ENCODE results near the gene SUN2. TPM values are rescaled to one million over a fixed set of nuclear protein-coding genes. Genes with fewer than 3 reads are reported as not detected.

The SUN2 gene
- total and polyA plus RNA-seq, 2 of the 13 experiments (the other 11 are each of a cell fraction or from before 2014, with no cell fraction given): 45.6 to 56.6 TPM

DNA sequence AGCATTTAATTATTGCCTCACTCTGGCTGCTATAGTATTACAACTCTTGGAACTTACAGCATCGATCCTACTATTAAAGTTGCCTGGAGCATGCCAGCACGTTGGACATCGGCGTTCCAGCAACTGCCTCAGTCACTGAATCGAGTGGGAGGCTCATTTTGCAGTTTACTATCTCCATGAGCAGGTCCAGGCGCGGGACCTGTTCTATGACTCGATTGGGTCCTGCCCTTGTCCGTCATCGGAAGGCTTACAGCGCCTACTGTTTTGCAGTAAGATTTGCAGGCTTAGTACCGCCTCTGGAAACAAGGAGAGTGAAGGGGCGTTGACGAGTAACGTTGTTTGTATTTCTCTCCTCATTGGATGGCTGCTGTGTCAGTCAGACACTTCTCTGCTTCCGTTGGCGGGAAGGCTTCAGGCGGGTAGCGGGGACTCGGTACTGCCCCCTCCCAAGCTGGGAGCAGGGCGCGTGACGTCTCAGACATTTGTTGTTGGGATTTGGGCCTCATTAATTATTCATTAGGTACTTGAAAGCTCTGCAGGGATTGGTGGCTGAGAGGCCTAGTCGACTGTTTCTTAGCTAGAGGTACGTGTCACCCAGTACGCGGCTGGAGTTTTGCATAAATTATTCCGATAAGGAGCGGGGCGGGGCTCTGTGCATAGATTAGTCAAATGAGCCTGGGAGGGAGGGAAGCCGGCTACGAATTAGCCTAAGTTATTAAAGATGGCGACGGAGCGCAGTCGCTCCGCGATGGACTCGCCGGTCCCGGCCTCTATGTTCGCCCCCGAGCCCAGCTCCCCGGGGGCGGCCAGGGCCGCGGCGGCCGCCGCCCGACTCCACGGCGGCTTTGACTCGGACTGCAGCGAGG lies 50.3 kb downstream of the SUN2 start, which contains the start of gene GTPBP1 (continued):
- TF ChIP-seq, protein P1, sequence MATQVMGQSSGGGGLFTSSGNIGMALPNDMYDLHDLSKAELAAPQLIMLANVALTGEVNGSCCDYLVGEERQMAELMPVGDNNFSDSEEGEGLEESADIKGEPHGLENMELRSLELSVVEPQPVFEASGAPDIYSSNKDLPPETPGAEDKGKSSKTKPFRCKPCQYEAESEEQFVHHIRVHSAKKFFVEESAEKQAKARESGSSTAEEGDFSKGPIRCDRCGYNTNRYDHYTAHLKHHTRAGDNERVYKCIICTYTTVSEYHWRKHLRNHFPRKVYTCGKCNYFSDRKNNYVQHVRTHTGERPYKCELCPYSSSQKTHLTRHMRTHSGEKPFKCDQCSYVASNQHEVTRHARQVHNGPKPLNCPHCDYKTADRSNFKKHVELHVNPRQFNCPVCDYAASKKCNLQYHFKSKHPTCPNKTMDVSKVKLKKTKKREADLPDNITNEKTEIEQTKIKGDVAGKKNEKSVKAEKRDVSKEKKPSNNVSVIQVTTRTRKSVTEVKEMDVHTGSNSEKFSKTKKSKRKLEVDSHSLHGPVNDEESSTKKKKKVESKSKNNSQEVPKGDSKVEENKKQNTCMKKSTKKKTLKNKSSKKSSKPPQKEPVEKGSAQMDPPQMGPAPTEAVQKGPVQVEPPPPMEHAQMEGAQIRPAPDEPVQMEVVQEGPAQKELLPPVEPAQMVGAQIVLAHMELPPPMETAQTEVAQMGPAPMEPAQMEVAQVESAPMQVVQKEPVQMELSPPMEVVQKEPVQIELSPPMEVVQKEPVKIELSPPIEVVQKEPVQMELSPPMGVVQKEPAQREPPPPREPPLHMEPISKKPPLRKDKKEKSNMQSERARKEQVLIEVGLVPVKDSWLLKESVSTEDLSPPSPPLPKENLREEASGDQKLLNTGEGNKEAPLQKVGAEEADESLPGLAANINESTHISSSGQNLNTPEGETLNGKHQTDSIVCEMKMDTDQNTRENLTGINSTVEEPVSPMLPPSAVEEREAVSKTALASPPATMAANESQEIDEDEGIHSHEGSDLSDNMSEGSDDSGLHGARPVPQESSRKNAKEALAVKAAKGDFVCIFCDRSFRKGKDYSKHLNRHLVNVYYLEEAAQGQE (IDR thresholded peaks at IDR 0.05; ENCODE audit: borderline replicate concordance in 1 of 2, low read depth in 1 of 2, low read length in 2 of 2): peak in 1 of 2 experiments; percentile 47; a peak in 1 of 4 replicates
- no peak for TF ChIP-seq ZFP41 (CRISPR knock-in tag; IDR thresholded peaks at IDR 0.05; ENCODE audit: borderline replicate concordance)
- TF ChIP-seq, protein P2, sequence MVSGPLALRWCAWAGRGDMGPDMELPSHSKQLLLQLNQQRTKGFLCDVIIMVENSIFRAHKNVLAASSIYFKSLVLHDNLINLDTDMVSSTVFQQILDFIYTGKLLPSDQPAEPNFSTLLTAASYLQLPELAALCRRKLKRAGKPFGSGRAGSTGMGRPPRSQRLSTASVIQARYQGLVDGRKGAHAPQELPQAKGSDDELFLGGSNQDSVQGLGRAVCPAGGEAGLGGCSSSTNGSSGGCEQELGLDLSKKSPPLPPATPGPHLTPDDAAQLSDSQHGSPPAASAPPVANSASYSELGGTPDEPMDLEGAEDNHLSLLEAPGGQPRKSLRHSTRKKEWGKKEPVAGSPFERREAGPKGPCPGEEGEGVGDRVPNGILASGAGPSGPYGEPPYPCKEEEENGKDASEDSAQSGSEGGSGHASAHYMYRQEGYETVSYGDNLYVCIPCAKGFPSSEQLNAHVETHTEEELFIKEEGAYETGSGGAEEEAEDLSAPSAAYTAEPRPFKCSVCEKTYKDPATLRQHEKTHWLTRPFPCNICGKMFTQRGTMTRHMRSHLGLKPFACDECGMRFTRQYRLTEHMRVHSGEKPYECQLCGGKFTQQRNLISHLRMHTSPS (CRISPR knock-in tag; IDR thresholded peaks at IDR 0.05; ENCODE audit: low read depth): no peak
- TF ChIP-seq, protein P3, sequence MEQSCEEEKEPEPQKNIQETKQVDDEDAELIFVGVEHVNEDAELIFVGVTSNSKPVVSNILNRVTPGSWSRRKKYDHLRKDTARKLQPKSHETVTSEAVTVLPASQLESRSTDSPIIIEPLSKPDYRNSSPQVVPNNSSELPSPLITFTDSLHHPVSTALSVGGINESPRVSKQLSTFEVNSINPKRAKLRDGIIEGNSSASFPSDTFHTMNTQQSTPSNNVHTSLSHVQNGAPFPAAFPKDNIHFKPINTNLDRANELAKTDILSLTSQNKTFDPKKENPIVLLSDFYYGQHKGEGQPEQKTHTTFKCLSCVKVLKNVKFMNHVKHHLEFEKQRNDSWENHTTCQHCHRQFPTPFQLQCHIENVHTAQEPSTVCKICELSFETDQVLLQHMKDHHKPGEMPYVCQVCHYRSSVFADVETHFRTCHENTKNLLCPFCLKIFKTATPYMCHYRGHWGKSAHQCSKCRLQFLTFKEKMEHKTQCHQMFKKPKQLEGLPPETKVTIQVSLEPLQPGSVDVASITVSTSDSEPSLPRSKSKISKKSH (CRISPR knock-in tag; IDR thresholded peaks at IDR 0.05; ENCODE audit: borderline replicate concordance): no peak; the same call in 1 of the 2 replicates
- no peak for TF ChIP-seq ZNF460 (CRISPR knock-in tag; IDR thresholded peaks at IDR 0.05; ENCODE audit: borderline replicate concordance)
- no peak for TF ChIP-seq CBX2 (IDR thresholded peaks at IDR 0.05; ENCODE audit: low read depth, low read length)
- TF ChIP-seq CBX2 (CRISPR knock-in tag; IDR thresholded peaks at IDR 0.05; ENCODE audit: low read depth): no peak
- no peak for TF ChIP-seq IKZF1 (IDR thresholded peaks at IDR 0.05)
- TF ChIP-seq, protein P4, sequence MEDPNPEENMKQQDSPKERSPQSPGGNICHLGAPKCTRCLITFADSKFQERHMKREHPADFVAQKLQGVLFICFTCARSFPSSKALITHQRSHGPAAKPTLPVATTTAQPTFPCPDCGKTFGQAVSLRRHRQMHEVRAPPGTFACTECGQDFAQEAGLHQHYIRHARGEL (CRISPR knock-in tag; IDR thresholded peaks at IDR 0.05): no peak
- TF ChIP-seq POLR2A (IDR thresholded peaks at IDR 0.05; ENCODE audit: insufficient read depth in 1 of 2, low read depth in 2 of 2, low read length in 2 of 2): peak; percentile 76 to 87
- TF ChIP-seq, protein P5, sequence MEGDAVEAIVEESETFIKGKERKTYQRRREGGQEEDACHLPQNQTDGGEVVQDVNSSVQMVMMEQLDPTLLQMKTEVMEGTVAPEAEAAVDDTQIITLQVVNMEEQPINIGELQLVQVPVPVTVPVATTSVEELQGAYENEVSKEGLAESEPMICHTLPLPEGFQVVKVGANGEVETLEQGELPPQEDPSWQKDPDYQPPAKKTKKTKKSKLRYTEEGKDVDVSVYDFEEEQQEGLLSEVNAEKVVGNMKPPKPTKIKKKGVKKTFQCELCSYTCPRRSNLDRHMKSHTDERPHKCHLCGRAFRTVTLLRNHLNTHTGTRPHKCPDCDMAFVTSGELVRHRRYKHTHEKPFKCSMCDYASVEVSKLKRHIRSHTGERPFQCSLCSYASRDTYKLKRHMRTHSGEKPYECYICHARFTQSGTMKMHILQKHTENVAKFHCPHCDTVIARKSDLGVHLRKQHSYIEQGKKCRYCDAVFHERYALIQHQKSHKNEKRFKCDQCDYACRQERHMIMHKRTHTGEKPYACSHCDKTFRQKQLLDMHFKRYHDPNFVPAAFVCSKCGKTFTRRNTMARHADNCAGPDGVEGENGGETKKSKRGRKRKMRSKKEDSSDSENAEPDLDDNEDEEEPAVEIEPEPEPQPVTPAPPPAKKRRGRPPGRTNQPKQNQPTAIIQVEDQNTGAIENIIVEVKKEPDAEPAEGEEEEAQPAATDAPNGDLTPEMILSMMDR (CRISPR knock-in tag; IDR thresholded peaks at IDR 0.05): peak; percentile 24; the same call in 1 of the 2 replicates
- 0 out of 2 replicates have a peak, but pooled peaks have one; percentile 5 for TF ChIP-seq ZNF143 (CRISPR knock-in tag; IDR thresholded peaks at IDR 0.05)
- no peak for TF ChIP-seq ZNF776 (CRISPR knock-in tag; IDR thresholded peaks at IDR 0.05)
- TF ChIP-seq ARID2 (CRISPR knock-in tag; IDR thresholded peaks at IDR 0.05; ENCODE audit: borderline replicate concordance): no peak
- TF ChIP-seq, protein P6, sequence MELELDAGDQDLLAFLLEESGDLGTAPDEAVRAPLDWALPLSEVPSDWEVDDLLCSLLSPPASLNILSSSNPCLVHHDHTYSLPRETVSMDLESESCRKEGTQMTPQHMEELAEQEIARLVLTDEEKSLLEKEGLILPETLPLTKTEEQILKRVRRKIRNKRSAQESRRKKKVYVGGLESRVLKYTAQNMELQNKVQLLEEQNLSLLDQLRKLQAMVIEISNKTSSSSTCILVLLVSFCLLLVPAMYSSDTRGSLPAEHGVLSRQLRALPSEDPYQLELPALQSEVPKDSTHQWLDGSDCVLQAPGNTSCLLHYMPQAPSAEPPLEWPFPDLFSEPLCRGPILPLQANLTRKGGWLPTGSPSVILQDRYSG (CRISPR knock-in tag; IDR thresholded peaks at IDR 0.05): 0 out of 2 replicates have a peak, but pooled peaks have one; percentile 3
- TF ChIP-seq ZNF382 (CRISPR knock-in tag; IDR thresholded peaks at IDR 0.05; ENCODE audit: borderline replicate concordance): no peak

All from HepG2 (cell line).